ENCODE results near the gene IL9.

IL9 gene

GRCh38 chr5:135895474-135896006, at the start of gene IL9:
Gene IL9 (minus strand): TSS chr5:135895841. CDS start chr5:135895816, 25 bp downstream.
- no peak for DNase-seq (ENCODE audit: low spot score)

- DNase-seq (ENCODE audit: low spot score) = peak; percentile 79
Measured at GRCh38 chr5:135944967-135945560, 49.4 kb upstream of the IL9 start.

- no peak for DNase-seq (ENCODE audit: low spot score)
Measured at GRCh38 chr5:135944564-135944963, 48.9 kb upstream of the IL9 start.

- no peak for DNase-seq (ENCODE audit: low spot score)
Measured at GRCh38 chr5:135942202-135942771, 46.6 kb upstream of the IL9 start.

GRCh38 chr5:135941711-135942110, 46.1 kb upstream of the IL9 start:
- DNase-seq (ENCODE audit: low spot score) = no peak

GRCh38 chr5:135937245-135937911, 41.7 kb upstream of the IL9 start:
- no peak for DNase-seq (ENCODE audit: low spot score)

GRCh38 chr5:135934939-135935338, 39.3 kb upstream of the IL9 start:
- DNase-seq (ENCODE audit: low spot score) = no peak

GRCh38 chr5:135930949-135931295, 35.3 kb upstream of the IL9 start:
- no peak for DNase-seq (ENCODE audit: low spot score)

GRCh38 chr5:135930029-135930948, 34.6 kb upstream of the IL9 start:
- DNase-seq (ENCODE audit: low spot score) = no peak

- no peak for DNase-seq (ENCODE audit: low spot score)
Measured at GRCh38 chr5:135921388-135921787, 25.7 kb upstream of the IL9 start.

- no peak for DNase-seq (ENCODE audit: low spot score)
Measured at GRCh38 chr5:135920199-135920598, 24.6 kb upstream of the IL9 start.

- no peak for DNase-seq (ENCODE audit: low spot score)
Measured at GRCh38 chr5:135916638-135917263, 21.1 kb upstream of the IL9 start.

- DNase-seq (ENCODE audit: low spot score) = no peak
Measured at GRCh38 chr5:135915466-135916001, 19.9 kb upstream of the IL9 start.

- DNase-seq (ENCODE audit: low spot score) = no peak
Measured at GRCh38 chr5:135913713-135914626, 18.3 kb upstream of the IL9 start.

GRCh38 chr5:135905144-135905543, 9.5 kb upstream of the IL9 start:
- no peak for DNase-seq (ENCODE audit: low spot score)

GRCh38 chr5:135901633-135902032, 6.0 kb upstream of the IL9 start:
- DNase-seq (ENCODE audit: low spot score) = no peak

- no peak for DNase-seq (ENCODE audit: low spot score)
Measured at GRCh38 chr5:135900276-135900675, 4.6 kb upstream of the IL9 start.

- DNase-seq (ENCODE audit: low spot score) = no peak
Measured at GRCh38 chr5:135898651-135899050, 3.0 kb upstream of the IL9 start.

GRCh38 chr5:135894789-135895188, 852 bp downstream of the IL9 start:
- no peak for DNase-seq (ENCODE audit: low spot score)

- peak; percentile 1 for DNase-seq (ENCODE audit: low spot score)
Measured at GRCh38 chr5:135894276-135894675, 1.4 kb downstream of the IL9 start.

GRCh38 chr5:135891791-135892190, 3.9 kb downstream of the IL9 start:
- DNase-seq (ENCODE audit: low spot score) = no peak

Data from kidney capillary endothelial cell (primary cell).